Naive B cell (primary cell): ENCODE measurements around the gene WDPCP. TPM values are rescaled to one million over a fixed set of nuclear protein-coding genes. Genes with fewer than 3 reads are reported as not detected.
"Not testable (repeated sequence)": the region's sequence is repeated elsewhere in the genome, so short reads cannot be mapped to it uniquely, and the experiment has no call there.

ENCODE experiments used
- ATAC-seq, 2 donors: fragments of 150-1000 bp; cut with Tn5 transposase; 2 replicates each; pipeline ENCODE4 v1.10.0; 2021; ENCODE audit warnings: low read depth in 2 of 2, mild to moderate bottlenecking in 2 of 2, moderate library complexity in 2 of 2
- DNase-seq: peaks from one replicate; pipeline ENCODE4 v3.0.0; 2022
- H3K27ac Mint-ChIP-seq, 6 donors: one replicate each; pipeline ENCODE4 v1.8.0; 2020 to 2022; ENCODE audit warnings: mild to moderate bottlenecking in 6 of 6, mixed read lengths in 6 of 6, moderate library complexity in 5 of 6, inconsistent platforms in 2 of 6
- H3K27me3 Mint-ChIP-seq, 3 donors: one replicate each; pipeline ENCODE4 v1.8.0; 2021 to 2022; ENCODE audit warnings: mixed read lengths in 3 of 3, mild to moderate bottlenecking in 1 of 3
- H3K36me3 Mint-ChIP-seq, 2 donors: one replicate each; pipeline ENCODE4 v1.8.0; 2020 to 2022; ENCODE audit warnings: mixed read lengths in 2 of 2, inconsistent platforms in 1 of 2, mild to moderate bottlenecking in 1 of 2
- H3K4me1 Mint-ChIP-seq, 3 donors: one replicate each; pipeline ENCODE4 v1.8.0; 2020 to 2022; ENCODE audit warnings: mixed read lengths in 3 of 3, inconsistent platforms in 1 of 3, mild to moderate bottlenecking in 1 of 3, moderate library complexity in 1 of 3
- H3K4me3 Mint-ChIP-seq, 8 donors: one replicate each; pipeline ENCODE4 v1.8.0; 2020 to 2022; ENCODE audit warnings: mild to moderate bottlenecking in 8 of 8, mixed read lengths in 8 of 8, moderate library complexity in 8 of 8, inconsistent platforms in 2 of 8
- H3K9me3 Mint-ChIP-seq, 7 donors: one replicate each; pipeline ENCODE4 v1.8.0; 2020 to 2022; ENCODE audit warnings: mixed read lengths in 7 of 7, mild to moderate bottlenecking in 5 of 7, inconsistent platforms in 2 of 7, moderate library complexity in 1 of 7
- polyA plus RNA-seq, 6 donors: library from polyadenylated mRNA; unstranded; fragments of 300-500 nt; fragmentation: Illumina TruSeq; gene quantifications; one replicate each; pipeline ENCODE4 v1.2.3, GENCODE V29; 2021; ENCODE audit warnings: low read depth in 6 of 6

WDPCP gene
- polyA plus RNA-seq, 6 donors from 2014 or later: 3.8 to 8.5 (median 5.9) TPM

- Mint-ChIP-seq H3K4me3 (no peak overlapping the region), H3K36me3 (peaks cover 13 to 14% of the 10 kb centered on the region in 2 donors), H3K9me3 (peaks cover 0 to 13% (median 9%) of the 10 kb centered on the region in 7 donors), H3K27ac (no peak overlapping the region), H3K27me3 (no peaks in the 10 kb centered on the region), H3K4me1 (no peaks in the 10 kb centered on the region)
- ATAC-seq: no peak
- no peak for DNase-seq
Measured at GRCh38 chr2:63406641-63407040, 181.6 kb downstream of the WDPCP start.

DNA sequence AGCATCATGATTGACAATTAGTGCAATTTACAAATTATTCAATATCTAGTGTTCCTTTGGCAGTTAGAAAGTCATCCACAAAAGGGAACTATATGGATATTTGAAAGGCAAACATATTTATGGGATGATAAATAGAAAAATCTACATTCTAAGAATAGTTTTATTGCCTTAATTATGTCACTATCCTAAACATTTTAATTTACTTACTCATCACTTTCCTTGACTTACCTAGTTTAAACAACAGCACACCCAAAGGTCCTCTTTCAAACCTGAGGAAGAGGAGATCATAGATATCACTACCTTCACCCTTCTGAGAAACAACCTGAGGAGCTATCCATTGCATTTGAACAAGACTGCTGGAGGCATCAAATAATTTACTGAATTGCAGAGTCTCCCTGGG, 184.5 kb downstream of the WDPCP start:
- peaks cover 0 to 13% (median 9%) of the 10 kb centered on the region in 7 donors for H3K9me3 Mint-ChIP-seq
- H3K27ac Mint-ChIP-seq: no peak overlapping the region
- H3K36me3 Mint-ChIP-seq: peaks cover 13 to 14% of the 10 kb centered on the region in 2 donors
- H3K4me1 Mint-ChIP-seq: no peaks in the 10 kb centered on the region
- DNase-seq (no peak), ATAC-seq (no peak)
- H3K4me3 Mint-ChIP-seq: no peak overlapping the region
- no peaks in the 10 kb centered on the region for H3K27me3 Mint-ChIP-seq

GRCh38 chr2:63402889-63403288, 185.4 kb downstream of the WDPCP start:
- H3K36me3 Mint-ChIP-seq: peaks cover 13 to 14% of the 10 kb centered on the region in 2 donors
- not testable (repeated sequence) for H3K4me3 Mint-ChIP-seq, H3K4me1 Mint-ChIP-seq, H3K27ac Mint-ChIP-seq, ATAC-seq, H3K27me3 Mint-ChIP-seq, DNase-seq
- H3K9me3 Mint-ChIP-seq: peaks cover 0 to 13% (median 9%) of the 10 kb centered on the region in 7 donors

GRCh38 chr2:63399156-63399555, 189.1 kb downstream of the WDPCP start:
- H3K27me3 Mint-ChIP-seq: no peaks in the 10 kb centered on the region
- H3K36me3 Mint-ChIP-seq: peaks cover 13 to 14% of the 10 kb centered on the region in 2 donors
- no peaks in the 10 kb centered on the region for H3K4me1 Mint-ChIP-seq
- no peak overlapping the region for H3K4me3 Mint-ChIP-seq
- H3K27ac Mint-ChIP-seq: peak overlapping the region in 1 of 6 donors; percentile 58
- peaks cover 0 to 18% (median 14%) of the 10 kb centered on the region in 7 donors for H3K9me3 Mint-ChIP-seq
- DNase-seq (no peak), ATAC-seq (no peak)

DNA sequence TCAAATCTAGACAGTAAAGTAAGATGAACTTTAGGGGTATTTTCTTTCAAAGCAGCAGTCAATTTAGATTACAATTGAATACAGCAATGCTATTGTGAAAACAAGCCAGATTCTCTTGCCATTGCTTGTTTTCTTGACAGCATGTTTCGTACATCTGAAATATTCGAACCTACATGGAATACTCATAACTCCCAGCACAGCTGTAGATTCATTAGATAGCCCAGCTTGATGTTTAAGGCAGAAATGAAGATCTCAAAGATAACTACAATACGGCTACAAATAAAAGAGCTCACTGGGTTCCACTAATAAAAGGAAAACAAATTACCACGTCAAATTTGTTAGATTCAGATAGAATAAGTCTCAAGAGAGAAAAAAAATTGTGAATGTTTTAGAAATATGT, 208.8 kb downstream of the WDPCP start:
- Mint-ChIP-seq H3K4me1 (no peaks in the 10 kb centered on the region), H3K4me3 (no peak overlapping the region), H3K27me3 (no peaks in the 10 kb centered on the region), H3K27ac (no peak overlapping the region), H3K9me3 (no peaks in the 10 kb centered on the region), H3K36me3 (peaks cover 13 to 40% of the 10 kb centered on the region in 2 donors)
- DNase-seq (no peak), ATAC-seq (no peak)

DNA sequence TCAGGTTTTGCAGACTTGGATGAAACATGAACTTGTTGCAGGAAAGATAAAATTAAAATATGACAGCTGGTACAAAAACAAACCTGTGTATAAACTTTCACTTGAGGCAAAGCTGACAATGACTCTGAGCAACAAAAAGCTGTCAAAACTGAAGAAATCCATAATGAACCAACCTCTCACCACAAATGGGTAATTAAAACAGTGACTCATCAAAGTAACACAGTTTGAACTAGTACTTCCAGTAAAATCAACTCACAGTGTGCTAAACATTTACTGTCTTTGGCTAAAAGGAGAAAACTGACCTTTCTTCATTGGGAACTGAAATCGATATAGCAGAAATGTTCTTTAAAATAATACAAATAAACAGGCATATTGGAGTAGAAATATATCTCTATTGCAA, 209.7 kb downstream of the WDPCP start:
- Mint-ChIP-seq H3K27me3 (no peaks in the 10 kb centered on the region), H3K9me3 (no peaks in the 10 kb centered on the region), H3K36me3 (peaks cover 19 to 48% of the 10 kb centered on the region in 2 donors), H3K4me1 (no peaks in the 10 kb centered on the region), H3K27ac (no peak overlapping the region), H3K4me3 (no peak overlapping the region)
- DNase-seq: no peak
- no peak for ATAC-seq

- Mint-ChIP-seq H3K9me3 (peaks cover 6 to 22% (median 14%) of the 10 kb centered on the region in 7 donors), H3K36me3 (peaks cover 35 to 53% of the 10 kb centered on the region in 2 donors), H3K27ac (no peak overlapping the region), H3K27me3 (no peaks in the 10 kb centered on the region), H3K4me1 (no peaks in the 10 kb centered on the region), H3K4me3 (no peak overlapping the region)
- ATAC-seq: no peak
- DNase-seq: no peak
Measured at GRCh38 chr2:63374341-63374740, 213.9 kb downstream of the WDPCP start.

GRCh38 chr2:63372549-63372948, 215.7 kb downstream of the WDPCP start:
- Mint-ChIP-seq H3K27ac (no peak overlapping the region), H3K27me3 (no peaks in the 10 kb centered on the region), H3K4me3 (no peak overlapping the region), H3K36me3 (peaks cover 36 to 49% of the 10 kb centered on the region in 2 donors), H3K9me3 (peaks cover 8 to 25% (median 14%) of the 10 kb centered on the region in 7 donors), H3K4me1 (no peaks in the 10 kb centered on the region)
- no peak for DNase-seq
- no peak for ATAC-seq

- H3K27ac Mint-ChIP-seq: no peak overlapping the region
- peaks cover 36 to 39% of the 10 kb centered on the region in 2 donors for H3K36me3 Mint-ChIP-seq
- no peak for DNase-seq
- H3K27me3 Mint-ChIP-seq: no peaks in the 10 kb centered on the region
- ATAC-seq: no peak
- peak overlapping the region in 1 of 8 donors; percentile 51 for H3K4me3 Mint-ChIP-seq
- peaks cover 8 to 25% (median 14%) of the 10 kb centered on the region in 7 donors for H3K9me3 Mint-ChIP-seq
- H3K4me1 Mint-ChIP-seq: no peaks in the 10 kb centered on the region
Measured at GRCh38 chr2:63369146-63369545, 219.1 kb downstream of the WDPCP start.

GRCh38 chr2:63364866-63365265, 223.4 kb downstream of the WDPCP start:
- H3K36me3 Mint-ChIP-seq: peaks cover 5 to 7% of the 10 kb centered on the region in 2 donors
- DNase-seq (no peak), ATAC-seq (no peak)
- H3K4me3 Mint-ChIP-seq: no peak overlapping the region
- peaks cover 0 to 2% (median 0%) of the 10 kb centered on the region in 3 donors for H3K4me1 Mint-ChIP-seq
- H3K9me3 Mint-ChIP-seq: peaks cover 0 to 6% (median 0%) of the 10 kb centered on the region in 7 donors
- no peaks in the 10 kb centered on the region for H3K27me3 Mint-ChIP-seq
- H3K27ac Mint-ChIP-seq: no peak overlapping the region

DNA sequence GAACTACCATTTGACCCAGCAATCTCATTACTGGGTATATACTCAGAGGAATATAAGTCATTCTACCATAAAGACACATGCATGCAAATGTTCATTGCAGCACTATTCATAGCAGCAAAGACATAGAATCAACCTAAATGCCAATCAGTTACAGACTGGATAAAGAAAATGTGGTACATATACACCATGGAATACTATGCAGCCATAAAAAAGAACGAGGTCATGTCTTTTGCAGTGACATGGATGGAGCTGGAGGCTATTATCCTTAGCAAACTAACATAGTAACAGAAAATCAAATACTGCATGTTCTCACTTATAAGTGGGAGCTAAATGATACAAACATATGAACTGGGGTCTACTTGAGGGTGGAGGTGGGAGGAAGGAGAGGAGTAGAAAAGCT, 230.6 kb downstream of the WDPCP start:
- not testable (repeated sequence) for H3K4me3 Mint-ChIP-seq, DNase-seq, H3K27me3 Mint-ChIP-seq, H3K4me1 Mint-ChIP-seq, ATAC-seq, H3K27ac Mint-ChIP-seq
- Mint-ChIP-seq H3K36me3 (peaks cover 36 to 37% of the 10 kb centered on the region in 2 donors), H3K9me3 (peaks cover 17 to 42% (median 39%) of the 10 kb centered on the region in 7 donors)

DNA sequence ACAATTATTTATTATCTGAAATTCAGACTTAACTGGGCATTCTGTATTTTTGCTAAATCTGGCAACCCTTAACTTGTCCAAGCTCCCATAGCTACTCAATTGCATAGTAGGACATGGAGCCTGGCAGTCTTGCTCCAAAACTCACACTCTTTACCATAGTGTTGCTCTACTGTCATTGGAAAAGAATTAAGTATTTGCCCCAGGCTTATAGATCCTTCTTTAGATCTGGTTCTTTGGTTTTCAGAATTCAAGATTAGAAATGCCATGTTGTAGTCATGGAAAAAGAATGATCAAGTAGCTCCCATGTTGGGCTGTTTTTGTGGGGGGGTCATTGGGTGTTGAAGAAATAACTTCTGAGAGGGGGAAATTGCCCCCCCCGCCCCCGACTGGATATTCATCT, 240.9 kb downstream of the WDPCP start:
- Mint-ChIP-seq H3K36me3 (peaks cover 38 to 39% of the 10 kb centered on the region in 2 donors), H3K9me3 (peaks cover 12 to 49% (median 35%) of the 10 kb centered on the region in 7 donors)
- no peak for ATAC-seq

DNA sequence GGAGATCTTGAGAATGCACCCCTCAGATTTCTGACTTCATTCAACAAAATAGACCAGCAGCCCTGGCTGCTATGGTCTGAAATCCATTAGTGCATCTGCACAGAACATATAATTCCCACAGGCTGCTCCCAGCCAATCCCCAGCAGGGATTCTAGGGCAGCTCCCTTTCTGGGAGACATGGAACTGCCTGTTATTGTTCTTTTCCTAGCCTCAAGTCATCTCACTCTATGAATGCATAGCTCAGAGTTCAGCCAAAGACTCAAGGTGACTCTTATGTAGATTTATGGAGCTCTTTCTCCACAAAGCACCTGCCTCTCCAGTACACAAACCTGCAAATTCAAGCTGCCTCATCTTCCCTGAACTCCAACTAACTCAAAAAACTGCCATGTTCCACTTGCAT, 241.9 kb downstream of the WDPCP start:
- no peaks in the 10 kb centered on the region for H3K4me1 Mint-ChIP-seq
- DNase-seq (no peak), ATAC-seq (no peak)
- peaks cover 30 to 33% of the 10 kb centered on the region in 2 donors for H3K36me3 Mint-ChIP-seq
- peaks cover 12 to 46% (median 35%) of the 10 kb centered on the region in 7 donors for H3K9me3 Mint-ChIP-seq
- H3K27me3 Mint-ChIP-seq: no peaks in the 10 kb centered on the region
- no peak overlapping the region for H3K4me3 Mint-ChIP-seq
- H3K27ac Mint-ChIP-seq: no peak overlapping the region

More for the DNA sequence above, 240.9 kb downstream of the WDPCP start:
- H3K27me3 Mint-ChIP-seq: no peaks in the 10 kb centered on the region
- no peak overlapping the region for H3K4me3 Mint-ChIP-seq
- no peak overlapping the region for H3K27ac Mint-ChIP-seq
- DNase-seq: no peak
- H3K4me1 Mint-ChIP-seq: no peaks in the 10 kb centered on the region

GRCh38 chr2:63345285-63345633, 243.0 kb downstream of the WDPCP start:
- H3K4me3 Mint-ChIP-seq: no peak overlapping the region
- DNase-seq (no peak), ATAC-seq (no peak)
- H3K27me3 Mint-ChIP-seq: no peaks in the 10 kb centered on the region
- peaks cover 26 to 39% of the 10 kb centered on the region in 2 donors for H3K36me3 Mint-ChIP-seq
- no peaks in the 10 kb centered on the region for H3K4me1 Mint-ChIP-seq
- no peak overlapping the region for H3K27ac Mint-ChIP-seq
- peaks cover 12 to 46% (median 30%) of the 10 kb centered on the region in 7 donors for H3K9me3 Mint-ChIP-seq
